ENCODE measurements around the gene MAP7D2. TPM values are rescaled to one million over a fixed set of nuclear protein-coding genes. Genes with fewer than 3 reads are reported as not detected.
"Not testable (repeated sequence)": the region's sequence is repeated elsewhere in the genome, so short reads cannot be mapped to it uniquely, and the experiment has no call there.

The MAP7D2 gene
- 1 to 10 TPM in 1 of 4 donors, under 1 TPM in 3; 0.29 to 1.0 (median 0.66) TPM for total RNA-seq
- polyA plus RNA-seq: 0.68 TPM
- long read RNA-seq, donor 1, partial matches to known transcripts: 0 of 4 reads
- long read RNA-seq, donor 1, other reads (novel, unspliced or antisense): 4 of 4 reads
- long read RNA-seq, donor 2: 0 reads
- long read RNA-seq, donor 3, partial matches to known transcripts: 1 of 7 reads
- long read RNA-seq, donor 3, other reads (novel, unspliced or antisense): 6 of 7 reads
- long read RNA-seq, donor 4, partial matches to known transcripts: 0 of 1 reads
- long read RNA-seq, donor 4, other reads (novel, unspliced or antisense): 1 of 1 reads

DNA sequence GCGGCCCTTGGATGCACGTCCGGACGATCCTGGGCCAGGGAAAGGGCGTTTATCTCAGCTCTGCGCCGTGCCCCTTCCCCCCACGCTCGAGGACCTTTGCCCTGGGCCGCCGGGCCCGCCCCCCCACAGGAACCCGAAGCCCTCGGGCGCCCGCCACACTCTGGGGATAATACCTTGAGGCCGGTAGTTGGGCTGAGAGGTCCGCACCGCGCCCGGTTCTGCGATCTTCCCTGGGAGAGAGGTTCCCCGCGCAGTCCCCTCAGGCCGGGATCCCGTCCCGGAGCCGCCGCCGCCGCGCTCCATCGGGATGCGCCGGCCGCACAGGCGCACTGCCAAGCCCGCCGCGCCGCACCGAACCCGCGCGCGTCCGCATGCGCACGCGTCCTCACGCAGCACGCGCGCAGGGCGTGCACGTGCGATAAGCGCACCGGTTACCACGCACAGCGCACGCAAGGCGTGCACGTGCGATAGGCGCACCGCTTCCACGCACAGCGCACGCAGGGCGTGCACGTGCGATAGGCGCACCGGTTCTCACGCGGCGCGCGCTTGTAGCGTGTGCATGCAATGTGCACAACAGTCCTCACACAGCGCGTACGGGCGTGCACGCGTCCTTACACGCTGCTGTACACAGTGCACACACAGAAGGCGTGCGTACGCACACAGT lies at the start of gene MAP7D2:
Gene MAP7D2 (minus strand): TSS at position 331 of the 664 bp plus-strand sequence. CDS start 28 bp downstream, at position 303.
- peak in 1 of 2 donors; percentile 48 for ATAC-seq
- Histone ChIP-seq H3K4me1 (ENCODE audit: control insufficient read depth, insufficient read depth, low read length) (peaks cover 5% of the 10 kb centered on the region), H3K27me3 (ENCODE audit: control insufficient read depth, insufficient read depth) (no peaks in the 10 kb centered on the region), H3K9me3 (ENCODE audit: control insufficient read depth, low read length) (no peaks in the 10 kb centered on the region), H3K27ac (ENCODE audit: low read length) (no peak within 1 kb of the TSS), H3K4me3 (ENCODE audit: low read length) (peak within 1 kb of the TSS; percentile 47)
- DNase-seq: peak in 1 of 3 donors; percentile 55
- 14% methylated on average over 87 of the region's 91 CpGs for WGBS
- intact Hi-C loops (cut with DNase I): loop anchor here in 1 of 4 donors (10.0 kb wide), 1 partner anchor 212 kb away; no protein-coding TSS in a partner anchor

DNA sequence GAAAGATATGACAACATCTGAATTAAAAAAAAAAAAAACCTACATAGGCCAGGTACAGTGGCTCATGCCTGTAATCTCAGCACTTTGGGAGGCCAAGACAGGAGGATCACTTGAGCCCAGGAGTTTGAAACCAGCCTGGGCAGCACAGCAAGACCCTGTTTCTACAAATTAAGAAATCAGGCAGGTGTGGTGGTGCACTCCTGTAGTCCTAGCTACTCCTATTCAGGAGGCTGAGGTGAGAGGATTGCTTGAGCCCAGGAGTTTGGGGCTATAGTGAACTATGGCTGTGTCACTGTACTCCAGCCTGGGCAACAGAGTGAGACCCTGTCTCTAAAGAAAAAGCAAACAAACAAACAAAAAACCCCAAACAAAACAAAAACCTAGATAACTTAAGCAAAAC lies 45.8 kb upstream of the MAP7D2 start:
- H3K4me1 ChIP-seq (ENCODE audit: control insufficient read depth, insufficient read depth, low read length); H3K27me3 ChIP-seq (ENCODE audit: control insufficient read depth, insufficient read depth); DNase-seq; H3K9me3 ChIP-seq (ENCODE audit: control insufficient read depth, low read length); H3K27ac ChIP-seq (ENCODE audit: low read length); ATAC-seq; H3K4me3 ChIP-seq (ENCODE audit: low read length); intact Hi-C loops (cut with DNase I): not testable (repeated sequence)

DNA sequence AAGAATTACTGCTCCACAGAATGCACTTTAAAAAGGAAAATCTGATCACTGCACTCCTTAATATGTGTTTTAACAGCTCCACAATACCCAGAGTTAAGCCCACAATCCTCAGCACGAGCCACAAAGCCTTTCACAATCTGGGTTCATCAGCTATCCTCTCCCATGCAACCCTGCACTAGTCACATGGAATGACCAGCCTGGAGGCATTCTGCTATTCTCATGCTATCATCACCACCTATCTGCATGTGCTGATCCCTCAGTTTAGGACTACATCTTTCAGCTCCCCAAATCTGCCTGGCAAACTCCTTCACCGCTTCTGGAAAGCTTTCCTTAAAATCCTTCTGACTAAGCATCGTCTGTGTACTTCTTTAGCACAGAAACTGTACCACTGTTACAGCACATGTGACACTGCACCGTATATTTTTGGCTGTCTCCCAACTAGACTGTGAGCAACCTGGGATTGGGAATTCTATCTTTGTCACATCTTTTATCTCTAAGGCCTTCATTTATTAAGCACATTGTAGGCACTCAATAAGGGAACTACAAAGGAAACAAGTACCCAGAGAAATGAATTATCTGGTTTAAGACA lies 43.2 kb upstream of the MAP7D2 start:
- WGBS: 73% methylated on average over 4 of the region's 4 CpGs
- intact Hi-C loops (cut with DNase I): no loop called here
- DNase-seq (no peak), ATAC-seq (no peak)
- Histone ChIP-seq H3K4me3 (ENCODE audit: low read length) (no peak overlapping the region), H3K4me1 (ENCODE audit: control insufficient read depth, insufficient read depth, low read length) (no peaks in the 10 kb centered on the region), H3K27ac (ENCODE audit: low read length) (no peak overlapping the region), H3K27me3 (ENCODE audit: control insufficient read depth, insufficient read depth) (no peaks in the 10 kb centered on the region), H3K9me3 (ENCODE audit: control insufficient read depth, low read length) (no peaks in the 10 kb centered on the region)

DNA sequence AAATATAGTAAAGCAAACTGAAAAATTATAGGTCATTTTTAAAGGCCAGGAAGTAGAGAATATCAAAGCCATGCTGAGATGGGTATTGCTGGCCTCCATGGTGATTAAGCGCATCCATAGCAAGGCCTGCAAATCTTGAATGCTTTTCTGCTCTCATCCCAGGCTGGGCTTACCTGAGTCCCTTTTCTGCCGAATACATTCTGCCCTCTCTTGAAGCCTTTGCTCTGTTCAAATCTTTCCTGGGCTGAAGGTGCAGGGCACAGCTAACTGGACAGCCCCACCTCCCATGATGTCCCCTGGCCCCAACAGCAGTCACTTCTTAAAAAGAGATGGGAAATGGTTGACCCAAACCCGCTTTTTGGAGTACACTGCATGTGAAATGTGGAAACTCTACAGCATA lies 35.0 kb upstream of the MAP7D2 start:
- H3K9me3 ChIP-seq (ENCODE audit: control insufficient read depth, low read length): no peaks in the 10 kb centered on the region
- ATAC-seq: no peak
- no peak for DNase-seq
- intact Hi-C loops (cut with DNase I): no loop called here
- H3K4me3 ChIP-seq (ENCODE audit: low read length): no peak overlapping the region
- WGBS: 99% methylated on average over 3 of the region's 3 CpGs
- no peaks in the 10 kb centered on the region for H3K4me1 ChIP-seq (ENCODE audit: control insufficient read depth, insufficient read depth, low read length)
- H3K27me3 ChIP-seq (ENCODE audit: control insufficient read depth, insufficient read depth): no peaks in the 10 kb centered on the region
- no peak overlapping the region for H3K27ac ChIP-seq (ENCODE audit: low read length)

DNA sequence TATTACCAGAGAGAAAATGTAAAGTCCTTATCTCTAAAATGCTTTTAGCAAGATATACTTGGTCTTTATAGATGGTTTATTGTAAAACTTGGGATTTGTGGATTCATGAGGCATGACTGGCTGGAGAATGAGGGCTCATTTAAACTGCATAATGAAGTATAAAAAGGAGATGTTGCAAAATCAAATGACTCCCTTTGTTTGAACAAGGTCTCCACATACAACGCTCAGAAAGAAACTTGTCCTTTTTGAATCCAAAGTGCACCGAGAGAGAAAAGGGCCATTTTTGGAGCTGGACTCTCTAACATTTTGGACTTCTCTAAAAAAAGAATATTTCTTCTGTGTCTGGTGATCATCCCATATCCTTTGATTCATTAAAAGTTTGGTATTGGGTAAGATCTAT lies 32.6 kb upstream of the MAP7D2 start:
- Histone ChIP-seq H3K27ac (ENCODE audit: low read length) (no peak overlapping the region), H3K27me3 (ENCODE audit: control insufficient read depth, insufficient read depth) (no peaks in the 10 kb centered on the region), H3K9me3 (ENCODE audit: control insufficient read depth, low read length) (no peaks in the 10 kb centered on the region), H3K4me1 (ENCODE audit: control insufficient read depth, insufficient read depth, low read length) (no peaks in the 10 kb centered on the region), H3K4me3 (ENCODE audit: low read length) (no peak overlapping the region)
- ATAC-seq (no peak), DNase-seq (no peak)
- 94% methylated on average over 2 of the region's 2 CpGs for WGBS
- intact Hi-C loops (cut with DNase I): no loop called here

DNA sequence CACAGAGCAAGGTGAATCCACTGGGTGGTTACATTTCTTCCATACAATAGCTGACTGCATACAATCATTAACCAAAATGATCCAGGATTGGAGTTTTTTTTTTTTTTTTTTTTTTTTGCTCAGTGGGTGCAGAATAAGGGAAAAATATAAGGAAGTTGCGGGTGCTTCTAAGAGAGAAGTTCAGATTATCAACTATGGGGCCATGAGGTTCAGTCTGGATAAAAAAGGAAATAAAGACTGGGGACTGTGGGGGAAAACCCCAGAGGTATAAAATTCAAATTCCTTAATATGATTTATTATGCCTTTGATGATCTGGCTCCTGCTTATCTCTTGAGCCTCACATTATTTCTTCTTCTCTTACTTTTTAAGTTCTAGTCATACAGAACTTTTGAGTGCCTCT lies 30.9 kb upstream of the MAP7D2 start:
- Histone ChIP-seq H3K27me3 (ENCODE audit: control insufficient read depth, insufficient read depth) (no peaks in the 10 kb centered on the region), H3K9me3 (ENCODE audit: control insufficient read depth, low read length) (no peaks in the 10 kb centered on the region), H3K4me3 (ENCODE audit: low read length) (no peak overlapping the region), H3K4me1 (ENCODE audit: control insufficient read depth, insufficient read depth, low read length) (no peaks in the 10 kb centered on the region), H3K27ac (ENCODE audit: low read length) (no peak overlapping the region)
- DNase-seq (no peak), ATAC-seq (no peak)
- intact Hi-C loops (cut with DNase I): no loop called here
- 88% methylated on average over 1 of the region's 1 CpG for WGBS

DNA sequence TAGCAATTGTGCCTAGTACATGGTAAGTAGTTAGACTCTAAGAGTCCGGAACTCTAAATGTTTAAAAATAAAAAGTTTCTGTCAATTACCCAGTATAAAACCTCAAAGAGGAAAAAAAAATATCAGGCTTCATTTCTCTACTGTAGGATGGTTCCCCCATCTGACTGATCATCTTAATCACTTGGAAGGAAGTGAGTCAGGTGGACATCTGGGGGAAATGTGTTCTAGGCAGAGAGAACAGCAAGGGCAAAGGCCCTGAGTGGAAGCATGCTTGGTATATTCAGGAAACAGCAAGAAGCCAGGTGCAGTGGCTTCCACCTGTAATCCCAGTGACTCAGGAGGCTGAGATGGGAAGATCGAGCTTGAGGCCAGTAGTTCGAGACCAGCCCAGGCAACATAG lies 27.8 kb upstream of the MAP7D2 start:
- Histone ChIP-seq H3K4me3 (ENCODE audit: low read length) (no peak overlapping the region), H3K4me1 (ENCODE audit: control insufficient read depth, insufficient read depth, low read length) (no peaks in the 10 kb centered on the region), H3K27ac (ENCODE audit: low read length) (no peak overlapping the region), H3K27me3 (ENCODE audit: control insufficient read depth, insufficient read depth) (no peaks in the 10 kb centered on the region), H3K9me3 (ENCODE audit: control insufficient read depth, low read length) (no peaks in the 10 kb centered on the region)
- WGBS: 69% methylated on average over 3 of the region's 3 CpGs
- no peak for DNase-seq
- intact Hi-C loops (cut with DNase I): no loop called here
- no peak for ATAC-seq

DNA sequence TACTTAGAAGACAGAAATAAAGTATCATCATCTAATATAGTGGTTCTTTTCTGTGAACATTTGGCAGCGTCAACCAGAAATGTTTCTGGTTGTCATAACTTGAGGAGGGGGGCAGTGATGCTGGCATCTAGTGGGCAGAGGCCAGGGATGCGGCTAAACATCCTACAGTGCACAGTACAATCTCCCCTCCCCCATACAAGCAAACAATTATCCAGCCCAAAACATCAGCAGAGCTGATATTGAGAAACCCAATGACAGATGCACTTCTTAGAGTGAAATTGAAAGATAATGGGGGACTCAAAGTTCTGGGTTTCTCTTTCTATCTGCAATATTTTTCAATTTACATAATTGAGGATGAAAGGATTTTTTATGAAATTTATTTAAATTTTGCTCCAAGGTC lies 26.9 kb upstream of the MAP7D2 start:
- WGBS: 61% methylated on average over 2 of the region's 2 CpGs
- DNase-seq: no peak
- Histone ChIP-seq H3K27ac (ENCODE audit: low read length) (no peak overlapping the region), H3K4me3 (ENCODE audit: low read length) (no peak overlapping the region), H3K4me1 (ENCODE audit: control insufficient read depth, insufficient read depth, low read length) (no peaks in the 10 kb centered on the region), H3K27me3 (ENCODE audit: control insufficient read depth, insufficient read depth) (no peaks in the 10 kb centered on the region), H3K9me3 (ENCODE audit: control insufficient read depth, low read length) (no peaks in the 10 kb centered on the region)
- intact Hi-C loops (cut with DNase I): no loop called here
- no peak for ATAC-seq

DNA sequence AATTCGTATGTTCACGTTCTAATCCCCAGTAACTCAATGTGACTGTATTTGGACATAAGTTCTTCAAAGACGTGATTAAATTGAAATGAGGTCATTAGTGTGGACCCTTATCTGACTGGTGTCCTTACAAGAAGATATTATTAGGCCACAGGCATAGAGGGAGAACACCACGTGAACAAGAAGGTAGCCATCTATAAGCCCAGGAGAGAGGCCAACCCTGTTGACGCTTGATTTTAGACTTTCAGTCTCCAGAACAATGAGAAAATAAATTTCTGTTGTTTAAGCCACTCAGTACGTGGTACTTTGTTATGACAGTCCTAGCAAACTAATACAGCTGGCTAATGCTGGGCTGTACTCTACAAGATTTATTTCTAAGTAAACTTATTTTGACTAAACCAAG lies 26.4 kb upstream of the MAP7D2 start:
- WGBS: 56% methylated on average over 6 of the region's 6 CpGs
- H3K4me1 ChIP-seq (ENCODE audit: control insufficient read depth, insufficient read depth, low read length): no peaks in the 10 kb centered on the region
- intact Hi-C loops (cut with DNase I): no loop called here

DNA sequence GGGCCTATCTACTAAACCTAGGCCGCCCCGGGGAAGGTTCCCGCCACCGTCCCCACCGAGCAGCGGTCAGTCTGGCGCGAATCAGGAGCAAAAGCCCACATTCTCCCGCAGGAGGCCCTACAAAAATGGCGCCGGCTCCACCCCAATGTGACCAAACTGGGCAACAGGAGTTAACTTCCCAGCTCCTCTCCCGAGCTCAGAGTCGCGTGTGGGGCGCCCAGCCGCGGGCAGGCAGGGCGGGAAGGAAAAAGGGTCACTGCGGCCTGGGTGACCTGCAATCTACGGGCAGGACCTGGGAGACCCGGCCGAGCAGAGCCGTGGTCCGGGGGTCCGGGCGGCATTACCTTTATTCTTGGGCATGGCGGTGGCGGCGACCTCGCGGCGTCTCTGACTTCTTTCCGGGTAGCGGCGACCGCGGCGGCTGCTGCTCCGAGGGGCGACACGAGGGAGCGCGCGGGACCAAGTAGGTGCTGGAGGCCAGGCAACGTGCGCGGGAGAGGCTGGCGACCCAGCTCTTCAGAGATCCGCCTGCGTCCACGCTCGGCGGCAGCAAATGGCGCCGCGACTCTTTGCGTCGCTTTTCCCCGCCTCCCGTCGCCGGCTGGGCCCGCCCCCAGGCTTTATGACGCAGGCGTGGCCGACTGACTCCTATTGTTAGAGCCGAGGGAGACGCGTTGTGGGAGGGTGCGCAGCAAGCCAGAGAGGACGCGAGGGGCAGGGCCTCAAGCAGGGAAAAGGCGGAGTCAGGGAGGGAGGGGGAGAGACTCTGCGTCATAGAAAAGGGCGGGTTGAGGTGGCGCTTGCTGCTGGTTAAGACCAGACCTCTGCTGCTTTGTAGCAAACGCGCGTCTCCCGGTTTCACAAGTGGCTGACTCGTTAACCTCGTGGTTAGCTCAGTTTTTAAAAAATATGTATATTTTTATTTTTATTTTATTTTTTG lies 24.8 kb upstream of the MAP7D2 start, which contains the start of gene EIF1AX:
Gene EIF1AX (minus strand): TSS at position 558 of the 940 bp plus-strand sequence. CDS start 198 bp downstream, at position 360.
- peak; percentile 98 to 99 (median 99) for DNase-seq

More for the DNA sequence above, 26.4 kb upstream of the MAP7D2 start:
- Histone ChIP-seq H3K27ac (ENCODE audit: low read length) (no peak overlapping the region), H3K9me3 (ENCODE audit: control insufficient read depth, low read length) (no peaks in the 10 kb centered on the region), H3K4me3 (ENCODE audit: low read length) (no peak overlapping the region), H3K27me3 (ENCODE audit: control insufficient read depth, insufficient read depth) (no peaks in the 10 kb centered on the region)
- ATAC-seq (no peak), DNase-seq (no peak)

More for the DNA sequence above, 24.8 kb upstream of the MAP7D2 start, which contains the start of gene EIF1AX:
- WGBS: 2% methylated on average over 65 of the region's 82 CpGs
- Histone ChIP-seq H3K4me3 (ENCODE audit: low read length) (peak within 1 kb of the TSS; percentile 99), H3K27me3 (ENCODE audit: control insufficient read depth, insufficient read depth) (no peaks in the 10 kb centered on the region), H3K9me3 (ENCODE audit: control insufficient read depth, low read length) (no peaks in the 10 kb centered on the region), H3K27ac (ENCODE audit: low read length) (peak within 1 kb of the TSS; percentile 68), H3K4me1 (ENCODE audit: control insufficient read depth, insufficient read depth, low read length) (no peaks in the 10 kb centered on the region)
- peak; percentile 100 for ATAC-seq
- intact Hi-C loops (cut with DNase I): no loop called here
